Calu3 (cell line): ENCODE results near the gene KIAA1755. TPM values are rescaled to one million over a fixed set of nuclear protein-coding genes. Genes with fewer than 3 reads are reported as not detected.

Experiments
- BruUV-seq: library from RNA; stranded (reverse); fragments of 400-500 nt; replicated peaks from 2 replicates; lab custom pipeline; 2021; lab: Mats Ljungman, UMichigan
- CTCF ChIA-PET: fragments of 300-600 bp; sonication (Branson Sonifier 250); formaldehyde crosslinking; loops from one replicate; lab custom pipeline; 2022; ENCODE audit warnings: antibody characterized with exemption; lab: Charles Lee
- DNase-seq: peaks from one replicate; pipeline ENCODE4 v3.0.0; 2022
- H3K27ac Mint-ChIP-seq: one replicate; pipeline ENCODE4 v1.8.0; 2022; ENCODE audit warnings: mixed read lengths; ENCODE audit not compliant: unreplicated experiment
- H3K27me3 Mint-ChIP-seq: one replicate; pipeline ENCODE4 v1.8.0; 2022; ENCODE audit warnings: mixed read lengths; ENCODE audit not compliant: unreplicated experiment
- H3K36me3 Mint-ChIP-seq: one replicate; pipeline ENCODE4 v1.8.0; 2022; ENCODE audit warnings: mild to moderate bottlenecking, moderate library complexity, mixed read lengths; ENCODE audit not compliant: insufficient read depth, unreplicated experiment
- H3K4me1 Mint-ChIP-seq: one replicate; pipeline ENCODE4 v1.8.0; 2022; ENCODE audit warnings: mild to moderate bottlenecking, low read depth, mixed read lengths; ENCODE audit not compliant: unreplicated experiment
- H3K4me3 Mint-ChIP-seq: one replicate; pipeline ENCODE4 v1.8.0; 2022; ENCODE audit warnings: mild to moderate bottlenecking, low read depth, moderate library complexity, mixed read lengths; ENCODE audit not compliant: unreplicated experiment
- H3K9me3 Mint-ChIP-seq: one replicate; pipeline ENCODE4 v1.8.0; 2022; ENCODE audit warnings: low read depth, mixed read lengths; ENCODE audit not compliant: unreplicated experiment
- intact Hi-C: fragments of 100-400 bp; cut with micrococcal nuclease; formaldehyde crosslinking; loops from one replicate; pipeline ENCODE4 v1.10.0; 2022; ENCODE audit not compliant: unreplicated experiment
- total RNA-seq: library from RNA; stranded (reverse); gene quantifications from 2 replicates; pipeline ENCODE4 v1.2.3, GENCODE V29; 2022
- TF ChIP-seq, protein P1 (sequence below): fragments of 200-600 bp; IDR thresholded peaks from one replicate; pipeline ENCODE4 v1.8.0; 2022; ENCODE audit warnings: antibody characterized with exemption; ENCODE audit not compliant: unreplicated experiment

KIAA1755 gene
- total RNA-seq, 1 experiment from 2014 or later = not detected

DNA sequence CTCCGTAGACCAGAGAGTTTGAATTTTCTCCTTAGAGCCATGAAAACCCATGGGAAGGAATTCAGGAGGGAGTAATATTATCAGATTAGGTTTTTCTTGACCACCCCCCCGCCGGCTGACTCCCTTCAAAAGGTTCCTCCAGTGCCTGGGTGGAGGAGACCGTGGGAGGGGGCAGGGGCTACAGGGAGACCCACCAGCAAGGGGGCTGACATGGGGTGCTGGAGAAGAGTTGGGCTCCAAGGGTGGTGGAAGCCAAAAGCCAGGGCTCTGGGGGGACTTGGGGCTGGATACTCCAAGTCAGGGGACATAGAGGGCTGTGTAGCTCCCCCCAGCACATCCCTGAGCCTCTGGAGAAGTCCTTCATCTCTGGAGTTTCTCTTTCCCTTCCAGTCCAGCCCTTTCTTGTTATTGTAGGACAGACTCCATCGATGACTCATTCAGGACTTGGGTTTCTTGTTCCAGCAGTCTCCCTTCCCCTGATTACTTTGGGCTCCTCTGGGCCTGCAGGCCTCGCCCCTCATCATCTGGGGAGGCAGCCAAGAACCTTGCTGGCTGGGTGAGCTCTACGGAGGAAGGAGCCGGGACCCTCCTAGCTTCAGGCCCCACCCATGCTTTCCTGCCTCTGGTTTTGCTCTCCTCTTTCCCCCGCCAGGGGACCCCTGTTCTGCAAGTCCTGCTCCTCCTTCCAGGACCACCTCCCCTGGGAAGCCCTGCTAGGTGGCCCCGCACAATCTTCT lies 10.5 kb upstream of the KIAA1755 start:
- Mint-ChIP-seq H3K36me3 (no peaks in the 10 kb centered on the region), H3K4me1 (peaks cover 40% of the 10 kb centered on the region), H3K4me3 (no peak overlapping the region), H3K27ac (peak overlapping the region; percentile 2), H3K9me3 (peaks cover 10% of the 10 kb centered on the region), H3K27me3 (peaks cover 26% of the 10 kb centered on the region)
- intact Hi-C loops = no loop called here
- peak; percentile 74 for DNase-seq
- TF ChIP-seq, protein P1, sequence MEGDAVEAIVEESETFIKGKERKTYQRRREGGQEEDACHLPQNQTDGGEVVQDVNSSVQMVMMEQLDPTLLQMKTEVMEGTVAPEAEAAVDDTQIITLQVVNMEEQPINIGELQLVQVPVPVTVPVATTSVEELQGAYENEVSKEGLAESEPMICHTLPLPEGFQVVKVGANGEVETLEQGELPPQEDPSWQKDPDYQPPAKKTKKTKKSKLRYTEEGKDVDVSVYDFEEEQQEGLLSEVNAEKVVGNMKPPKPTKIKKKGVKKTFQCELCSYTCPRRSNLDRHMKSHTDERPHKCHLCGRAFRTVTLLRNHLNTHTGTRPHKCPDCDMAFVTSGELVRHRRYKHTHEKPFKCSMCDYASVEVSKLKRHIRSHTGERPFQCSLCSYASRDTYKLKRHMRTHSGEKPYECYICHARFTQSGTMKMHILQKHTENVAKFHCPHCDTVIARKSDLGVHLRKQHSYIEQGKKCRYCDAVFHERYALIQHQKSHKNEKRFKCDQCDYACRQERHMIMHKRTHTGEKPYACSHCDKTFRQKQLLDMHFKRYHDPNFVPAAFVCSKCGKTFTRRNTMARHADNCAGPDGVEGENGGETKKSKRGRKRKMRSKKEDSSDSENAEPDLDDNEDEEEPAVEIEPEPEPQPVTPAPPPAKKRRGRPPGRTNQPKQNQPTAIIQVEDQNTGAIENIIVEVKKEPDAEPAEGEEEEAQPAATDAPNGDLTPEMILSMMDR = no peak
- BruUV-seq = no TSS peak
- CTCF ChIA-PET = interaction anchor here (0.6 kb wide), 1 partner anchor 278 kb away, joined by 4 read pairs; no protein-coding TSS in a partner anchor

- intact Hi-C loops = no loop called here
- Mint-ChIP-seq H3K36me3 (no peaks in the 10 kb centered on the region), H3K27me3 (peaks cover 39% of the 10 kb centered on the region), H3K4me1 (peaks cover 29% of the 10 kb centered on the region), H3K27ac (peak overlapping the region; percentile 12), H3K4me3 (no peak overlapping the region), H3K9me3 (peaks cover 5% of the 10 kb centered on the region)
- no peak for DNase-seq
- CTCF ChIA-PET = interaction anchor here (0.6 to 1.0 kb wide), 2 partner anchors 35 to 277 kb away, joined by 3 to 4 read pairs; no protein-coding TSS in a partner anchor
- TF ChIP-seq, protein P1 = no peak
- no TSS peak for BruUV-seq
These were observed 9.2 kb upstream of the KIAA1755 start for GRCh38 chr20:38269715-38270114.

DNA sequence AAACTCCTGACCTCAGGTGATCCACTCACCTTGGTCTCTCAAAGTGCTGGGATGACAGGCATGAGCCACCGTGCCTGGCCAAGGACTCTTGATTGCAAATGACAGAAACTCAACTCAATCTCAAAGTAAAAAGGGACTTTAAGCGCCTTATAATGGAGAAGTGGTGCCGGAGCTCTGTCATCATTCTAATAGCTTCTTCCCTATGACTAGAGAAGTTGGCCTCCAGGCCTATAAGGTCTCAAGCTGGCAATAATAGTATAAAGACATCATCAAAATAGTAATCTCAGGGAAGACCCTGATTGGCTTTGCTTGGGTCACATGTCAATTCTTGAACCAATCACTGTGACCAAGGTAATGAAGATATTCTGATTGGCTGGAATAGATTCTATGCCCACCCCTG lies 8.5 kb upstream of the KIAA1755 start:
- TF ChIP-seq, protein P1 = no peak
- Mint-ChIP-seq H3K27ac (no peak overlapping the region), H3K4me1 (peaks cover 29% of the 10 kb centered on the region), H3K36me3 (no peaks in the 10 kb centered on the region), H3K4me3 (no peak overlapping the region), H3K9me3 (no peaks in the 10 kb centered on the region), H3K27me3 (peaks cover 46% of the 10 kb centered on the region)
- CTCF ChIA-PET = interaction anchor here (1.0 kb wide), 1 partner anchor 276 kb away, joined by 4 read pairs; no protein-coding TSS in a partner anchor
- intact Hi-C loops = no loop called here
- no peak for DNase-seq
- no TSS peak for BruUV-seq

GRCh38 chr20:38267901-38268514 lies 7.5 kb upstream of the KIAA1755 start:
- peaks cover 56% of the 10 kb centered on the region for H3K27me3 Mint-ChIP-seq
- H3K9me3 Mint-ChIP-seq = no peaks in the 10 kb centered on the region
- TF ChIP-seq, protein P1 = no peak
- peaks cover 28% of the 10 kb centered on the region for H3K4me1 Mint-ChIP-seq
- intact Hi-C loops = no loop called here
- CTCF ChIA-PET = no interaction called here
- no TSS peak for BruUV-seq
- no peaks in the 10 kb centered on the region for H3K36me3 Mint-ChIP-seq
- no peak overlapping the region for H3K27ac Mint-ChIP-seq
- DNase-seq = no peak
- no peak overlapping the region for H3K4me3 Mint-ChIP-seq
